Hypothalamus (tissue), 51 donors: ENCODE data around the gene EAPP.
"Not testable (repeated sequence)": the region's sequence is repeated elsewhere in the genome, so short reads cannot be mapped to it uniquely, and the experiment has no call there.

ENCODE experiments used
- DNase-seq, 51 donors: peaks; one replicate each; lab custom pipeline; 2025; lab: John Stamatoyannopoulos, UW

The EAPP gene

GRCh38 chr14:34489324-34489723 lies 50.2 kb downstream of the EAPP start:
- DNase-seq, result no peak

- no peak for DNase-seq
Observed at GRCh38 chr14:34488528-34488927, 51.0 kb downstream of the EAPP start.

- no peak for DNase-seq
Observed at GRCh38 chr14:34484726-34485125, 54.8 kb downstream of the EAPP start.

GRCh38 chr14:34482463-34482862 lies 57.0 kb downstream of the EAPP start:
- DNase-seq, result no peak

- DNase-seq, result no peak
Observed at GRCh38 chr14:34479694-34480093, 59.8 kb downstream of the EAPP start.

- no peak for DNase-seq
Observed at GRCh38 chr14:34478261-34478660, 61.2 kb downstream of the EAPP start.

- not testable (repeated sequence) for DNase-seq
Observed at GRCh38 chr14:34476036-34476435, 63.5 kb downstream of the EAPP start.

GRCh38 chr14:34475163-34475562 lies 64.3 kb downstream of the EAPP start:
- DNase-seq, result no peak

GRCh38 chr14:34474187-34474679 lies 65.3 kb downstream of the EAPP start:
- no peak for DNase-seq

GRCh38 chr14:34472706-34473279 lies 66.7 kb downstream of the EAPP start:
- no peak for DNase-seq

GRCh38 chr14:34470319-34470718 lies 69.2 kb downstream of the EAPP start:
- no peak for DNase-seq

- DNase-seq, result no peak
Observed at GRCh38 chr14:34466691-34467090, 72.8 kb downstream of the EAPP start.
